IPS DF 6.9 (cell line): ENCODE results near the gene PSKH1.

Experiments
- DNase-seq: peaks from one replicate; pipeline ENCODE4 v3.0.0-alpha.2; 2013; ENCODE audit warnings: low read depth, low spot score
- H3K27ac ChIP-seq: one replicate; pipeline ENCODE4 v1.5.1; 2013; ENCODE audit warnings: low read length, control low read depth
- H3K27me3 ChIP-seq: 2 replicates; pipeline ENCODE4 v1.6.1; 2013; ENCODE audit warnings: mild to moderate bottlenecking, low read length; ENCODE audit not compliant: control insufficient read depth, insufficient read depth
- H3K36me3 ChIP-seq: 2 replicates; pipeline ENCODE4 v1.6.1; 2013; ENCODE audit warnings: low read length; ENCODE audit not compliant: control insufficient read depth, insufficient read depth
- H3K4me1 ChIP-seq: 2 replicates; pipeline ENCODE4 v1.6.1; 2013; ENCODE audit warnings: low read length; ENCODE audit not compliant: control insufficient read depth, insufficient read depth
- H3K4me3 ChIP-seq: 2 replicates; pipeline ENCODE4 v1.5.1; 2013; ENCODE audit warnings: mild to moderate bottlenecking, low read length
- H3K9me3 ChIP-seq: 2 replicates; pipeline ENCODE4 v1.6.1; 2013; ENCODE audit warnings: low read length, inconsistent platforms; ENCODE audit not compliant: control insufficient read depth, insufficient read depth
- WGBS: extraction: QIAGEN DNeasy Blood & Tissue Kit; methylation state at CpG from one replicate; pipeline ENCODE4 v1.1.7; 2013; ENCODE audit warnings: mixed read lengths, missing lambda C conversion rate; ENCODE audit not compliant: insufficient read length, insufficient coverage; 5-methylcytosine and 5-hydroxymethylcytosine counted together

Gene PSKH1

DNA sequence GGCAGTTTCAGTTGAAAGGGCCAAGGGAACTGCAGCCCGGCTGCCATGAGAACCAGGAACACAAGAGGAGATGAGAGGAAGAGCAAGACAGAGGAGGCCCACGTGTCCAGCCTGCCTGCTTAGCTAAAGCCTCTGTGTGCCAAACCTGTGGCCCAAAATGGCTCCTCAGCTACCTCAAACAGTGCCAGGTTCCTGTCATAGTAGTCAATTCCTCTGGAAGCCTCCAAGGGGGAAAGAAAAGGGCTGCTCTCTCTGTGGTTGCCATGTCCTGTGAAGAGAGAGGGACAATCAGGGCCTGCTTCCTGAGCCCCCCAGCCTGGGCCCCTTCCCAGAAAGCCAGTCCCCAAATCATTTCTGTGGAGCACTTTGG is 70.2 kb downstream of the PSKH1 start:
- H3K4me3 ChIP-seq, result no peak overlapping the region
- no peak for DNase-seq
- WGBS, result no CpG with 5 or more reads among the region's 2 CpGs
- H3K36me3 ChIP-seq, result peaks cover 31% of the 10 kb centered on the region
- peaks cover 13% of the 10 kb centered on the region for H3K4me1 ChIP-seq
- no peaks in the 10 kb centered on the region for H3K9me3 ChIP-seq
- H3K27me3 ChIP-seq, result no peaks in the 10 kb centered on the region
- H3K27ac ChIP-seq, result no peak overlapping the region

DNA sequence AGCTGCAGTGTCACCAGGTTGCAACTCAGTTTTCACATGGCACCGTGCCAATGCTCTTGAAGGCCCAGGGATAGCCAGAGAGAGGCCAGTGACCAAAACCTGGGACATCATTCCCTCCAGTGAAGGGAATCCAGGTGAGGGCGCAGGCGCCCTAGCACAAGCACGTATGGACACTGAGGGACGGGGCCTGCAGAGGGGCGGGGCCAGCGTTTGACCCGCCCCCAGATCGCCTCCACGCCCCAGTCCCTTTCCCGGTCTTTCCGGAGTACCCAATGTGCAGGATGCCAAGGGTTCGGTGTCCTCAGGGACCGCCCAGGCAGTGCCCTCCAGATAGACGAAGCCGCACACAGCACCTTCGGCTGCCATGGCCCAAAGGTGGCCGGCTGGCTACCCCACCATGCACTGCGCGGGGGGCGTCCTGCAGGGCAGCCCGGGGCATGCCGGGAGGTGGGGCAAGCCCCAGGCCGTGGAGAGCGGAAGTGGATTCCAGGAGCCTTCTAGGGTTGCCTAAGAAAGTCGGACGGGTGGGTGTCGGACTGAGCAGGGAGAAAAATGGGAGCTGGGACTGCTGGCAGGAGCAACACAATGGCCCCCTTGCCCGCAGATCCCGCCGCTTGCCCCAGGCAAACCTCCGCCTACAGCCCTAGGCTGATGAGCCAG is 70.7 kb downstream of the PSKH1 start:
- Histone ChIP-seq H3K27me3 (no peaks in the 10 kb centered on the region), H3K36me3 (peaks cover 26% of the 10 kb centered on the region), H3K9me3 (no peaks in the 10 kb centered on the region), H3K4me1 (peaks cover 13% of the 10 kb centered on the region), H3K27ac (no peak overlapping the region), H3K4me3 (no peak overlapping the region)
- no CpG with 5 or more reads among the region's 32 CpGs for WGBS
- no peak for DNase-seq

DNA sequence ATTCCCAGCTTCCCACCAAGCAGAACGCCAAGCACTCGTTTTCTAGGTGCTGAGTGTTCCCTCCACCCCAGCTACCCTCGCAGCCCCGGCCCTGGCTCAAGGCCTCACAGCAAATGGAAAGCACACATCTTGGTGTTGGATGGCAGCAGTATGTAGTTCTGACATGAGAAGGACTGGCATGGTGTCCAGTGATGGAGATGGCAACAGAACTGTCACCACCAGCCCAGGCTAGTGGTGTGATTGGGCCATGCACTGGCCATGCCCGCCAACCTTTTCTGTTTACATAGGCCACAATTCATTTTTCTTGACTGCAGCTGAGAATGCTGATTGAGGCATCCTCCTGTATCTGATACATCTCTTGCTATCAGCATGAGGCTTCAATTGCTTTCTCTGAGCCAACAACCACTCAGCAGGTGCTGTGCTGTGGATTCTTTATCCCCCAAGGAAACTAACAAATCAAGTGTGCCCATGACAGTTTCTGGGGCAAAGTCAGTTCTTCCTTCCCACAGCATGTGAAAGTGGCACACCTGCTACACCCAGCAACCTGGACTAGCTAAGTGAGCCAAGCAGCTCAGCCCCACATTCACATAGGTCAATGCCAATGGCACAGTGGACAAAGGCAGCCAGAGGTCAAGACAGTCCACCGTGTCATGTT is 71.5 kb downstream of the PSKH1 start:
- no peak for DNase-seq
- Histone ChIP-seq H3K9me3 (no peaks in the 10 kb centered on the region), H3K27me3 (no peaks in the 10 kb centered on the region), H3K27ac (no peak overlapping the region), H3K36me3 (peaks cover 22% of the 10 kb centered on the region), H3K4me3 (no peak overlapping the region), H3K4me1 (peaks cover 13% of the 10 kb centered on the region)
- WGBS, result no CpG with 5 or more reads among the region's 6 CpGs

DNA sequence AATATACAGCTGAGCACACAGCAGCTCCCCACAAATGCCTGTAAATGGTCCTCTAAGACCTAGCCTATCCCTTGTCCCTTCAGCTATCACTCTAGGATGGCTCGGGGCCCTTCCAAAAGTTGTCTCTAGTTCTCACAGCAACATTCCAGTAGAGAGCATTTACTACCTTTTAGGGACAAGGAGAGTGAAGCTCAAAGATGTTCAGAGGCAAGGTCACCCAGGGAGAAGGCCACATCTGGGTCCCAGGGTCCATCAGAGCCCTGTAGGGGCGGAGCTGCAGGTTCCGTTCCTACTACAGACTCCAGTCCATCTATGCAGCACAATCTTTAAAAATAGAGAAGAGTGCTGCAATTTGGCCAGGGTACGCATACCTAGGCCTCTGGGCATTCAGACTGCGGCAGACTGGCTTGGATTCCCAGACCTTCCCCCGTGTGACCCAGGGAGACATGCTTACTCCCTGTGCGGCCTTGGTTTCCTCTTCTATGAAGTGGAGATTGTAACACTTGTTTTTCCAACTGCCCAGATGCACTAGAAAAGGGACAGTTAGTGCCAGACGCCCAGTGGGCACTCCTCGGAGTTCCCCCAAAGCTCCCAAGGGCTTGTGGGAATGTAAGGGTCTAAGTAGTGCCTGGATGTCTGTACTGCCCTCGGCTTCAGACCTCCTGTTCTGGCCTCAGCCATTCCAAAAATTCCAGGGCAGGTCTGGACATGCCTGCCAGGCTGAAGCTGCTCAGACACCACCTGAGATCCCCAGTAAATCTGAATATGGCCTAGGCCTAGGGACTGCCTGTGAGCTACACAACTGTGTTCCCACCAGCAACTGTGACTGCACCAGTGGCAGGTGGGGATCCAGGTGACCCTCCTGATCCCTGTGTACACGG is 72.9 kb downstream of the PSKH1 start:
- Histone ChIP-seq H3K27me3 (no peaks in the 10 kb centered on the region), H3K9me3 (no peaks in the 10 kb centered on the region), H3K36me3 (peaks cover 14% of the 10 kb centered on the region), H3K4me3 (no peak overlapping the region), H3K27ac (no peak overlapping the region), H3K4me1 (peaks cover 13% of the 10 kb centered on the region)
- WGBS, result no CpG with 5 or more reads among the region's 11 CpGs
- DNase-seq, result no peak

DNA sequence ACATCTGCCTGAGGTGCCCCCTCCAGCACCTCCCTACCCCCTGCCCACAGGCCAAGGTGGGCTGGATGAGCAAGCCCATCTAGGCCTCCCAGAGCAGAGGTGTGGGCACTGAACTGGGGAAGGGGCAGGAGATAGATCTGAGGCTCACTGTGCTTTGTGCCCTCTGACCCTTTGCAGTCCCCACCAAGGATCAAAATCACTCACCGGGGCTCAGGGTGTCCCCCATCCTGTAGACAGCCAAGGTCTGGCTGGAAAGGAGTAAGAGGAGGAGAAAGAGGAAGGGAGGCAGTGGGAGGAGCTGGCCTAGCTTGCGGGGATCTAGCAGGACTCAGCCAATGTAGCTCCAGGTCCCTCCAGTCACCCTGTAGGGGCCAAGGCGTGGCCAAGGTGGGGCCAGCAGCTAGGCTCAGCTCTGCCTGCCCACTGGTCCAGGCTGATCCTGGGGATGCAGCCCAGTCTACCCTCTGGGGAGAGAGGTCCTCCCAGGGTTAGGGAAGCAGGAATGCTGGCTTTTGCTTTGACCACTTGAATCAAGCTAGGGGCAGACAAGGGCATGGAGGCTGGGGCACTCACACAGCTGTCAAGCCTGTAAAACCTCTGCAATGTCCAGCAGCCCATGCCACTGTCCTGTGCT is 73.6 kb downstream of the PSKH1 start:
- H3K4me3 ChIP-seq, result no peak overlapping the region
- peaks cover 13% of the 10 kb centered on the region for H3K4me1 ChIP-seq
- no CpG with 5 or more reads among the region's 3 CpGs for WGBS
- no peak overlapping the region for H3K27ac ChIP-seq
- peaks cover 7% of the 10 kb centered on the region for H3K36me3 ChIP-seq
- DNase-seq, result no peak
- no peaks in the 10 kb centered on the region for H3K9me3 ChIP-seq
- H3K27me3 ChIP-seq, result no peaks in the 10 kb centered on the region

DNA sequence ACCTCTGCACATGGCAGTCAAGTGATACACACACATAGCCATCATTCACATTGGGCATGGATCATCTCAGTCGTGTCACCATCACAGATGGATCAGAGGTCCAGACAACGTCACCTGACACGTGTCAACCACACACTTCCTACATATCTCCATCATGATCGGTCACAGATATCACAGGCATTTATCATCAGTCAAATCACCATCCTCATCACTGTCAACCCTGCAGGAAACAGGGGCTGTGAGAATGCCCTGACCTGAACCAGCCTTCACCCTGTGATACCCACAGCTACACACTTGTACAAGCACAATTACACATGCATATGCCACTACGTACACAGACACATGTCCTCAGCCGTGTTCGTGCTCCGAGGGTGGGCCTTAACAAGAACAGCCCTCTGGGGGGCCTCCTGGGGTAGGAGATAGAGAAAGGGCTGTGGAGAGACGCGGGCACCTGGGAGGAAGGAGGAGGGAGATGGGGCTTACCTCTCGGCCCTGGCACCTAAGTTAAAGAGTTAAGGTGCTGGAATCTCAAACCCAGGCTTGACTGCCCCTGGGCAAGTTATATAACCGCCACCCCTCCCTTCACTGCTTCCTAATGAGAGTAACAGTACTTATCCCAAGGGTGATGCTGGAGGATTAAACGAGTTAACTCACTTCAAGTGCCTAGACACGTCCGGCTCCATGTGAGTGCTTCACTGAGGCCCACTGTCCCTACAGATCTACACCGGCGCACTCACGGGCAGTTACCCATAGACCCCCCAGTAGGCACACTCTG is 74.3 kb downstream of the PSKH1 start:
- Histone ChIP-seq H3K36me3 (peaks cover under 1% of the 10 kb centered on the region), H3K27ac (no peak overlapping the region), H3K4me1 (peaks cover 13% of the 10 kb centered on the region), H3K4me3 (peak overlapping the region; percentile 58; the same call in 1 of the 2 replicates), H3K9me3 (no peaks in the 10 kb centered on the region), H3K27me3 (no peaks in the 10 kb centered on the region)
- DNase-seq, result no peak
- no CpG with 5 or more reads among the region's 18 CpGs for WGBS

- H3K27me3 ChIP-seq, result no peaks in the 10 kb centered on the region
- H3K4me1 ChIP-seq, result peaks cover 13% of the 10 kb centered on the region
- no peak overlapping the region for H3K27ac ChIP-seq
- no CpG with 5 or more reads among the region's 45 CpGs for WGBS
- no peak for DNase-seq
- H3K9me3 ChIP-seq, result no peaks in the 10 kb centered on the region
- H3K4me3 ChIP-seq, result peak overlapping the region; percentile 58; the same call in 1 of the 2 replicates
- H3K36me3 ChIP-seq, result no peaks in the 10 kb centered on the region
Measured at GRCh38 chr16:67967958-67968399, 74.9 kb downstream of the PSKH1 start.

DNA sequence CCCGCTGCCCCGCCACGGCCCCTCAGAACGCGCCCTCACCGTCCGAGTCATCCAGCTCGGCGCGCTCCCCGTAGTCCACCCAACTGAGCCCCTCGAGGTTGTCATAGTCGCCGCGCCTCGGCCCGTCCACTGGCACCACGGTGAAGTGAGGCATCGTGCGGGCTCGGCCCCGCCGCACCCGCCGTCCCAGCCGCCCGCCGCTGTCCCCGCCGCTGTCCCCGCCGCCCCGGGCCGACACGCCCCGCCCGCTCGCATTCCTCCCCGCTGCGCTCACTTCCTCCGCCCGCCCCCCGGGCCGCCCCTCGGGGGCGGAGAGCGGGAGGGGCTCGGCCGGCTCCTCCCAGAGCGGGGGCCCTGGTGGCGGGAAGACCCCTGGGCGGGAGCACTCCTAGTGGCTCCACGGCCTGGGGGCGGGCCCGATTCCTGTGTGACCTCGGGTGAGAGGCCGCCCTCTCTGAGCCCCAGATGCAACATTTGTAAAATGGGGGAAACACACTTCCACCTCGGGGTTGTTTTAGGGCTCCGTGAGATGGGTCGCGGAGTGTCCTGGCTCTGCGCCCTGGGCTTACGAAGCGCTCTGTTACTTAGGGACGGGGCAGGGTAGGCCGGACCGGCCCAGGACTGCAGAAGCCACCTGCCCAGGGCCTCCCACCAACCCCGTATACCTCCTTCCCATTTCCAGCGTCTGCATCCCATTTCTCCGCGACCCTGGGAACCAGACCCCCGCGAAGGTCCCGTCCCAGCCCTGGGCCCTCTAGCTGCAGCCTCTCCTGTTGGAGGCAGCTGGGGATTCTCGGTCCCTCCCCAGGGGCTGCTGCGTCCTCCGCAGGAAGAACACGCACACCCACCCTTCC is 75.6 kb downstream of the PSKH1 start, which contains the start of gene SLC12A4:
TSS of gene SLC12A4 (minus strand) at position 238 of the 854 bp plus-strand sequence. CDS start at position 154, 84 bp downstream.
- no peaks in the 10 kb centered on the region for H3K36me3 ChIP-seq
- no peak within 1 kb of the TSS for H3K27ac ChIP-seq
- H3K4me3 ChIP-seq, result peak within 1 kb of the TSS; percentile 58; the same call in 1 of the 2 replicates
- WGBS, result no CpG with 5 or more reads among the region's 78 CpGs
- peaks cover 13% of the 10 kb centered on the region for H3K4me1 ChIP-seq
- no peaks in the 10 kb centered on the region for H3K9me3 ChIP-seq
- H3K27me3 ChIP-seq, result no peaks in the 10 kb centered on the region
- no peak for DNase-seq
